GM21526 (cell line): ENCODE results near the gene HOXC13.

Experiments used
- ATAC-seq: cut with Tn5 transposase; IDR thresholded peaks from one replicate; pipeline ENCODE4 v1.9.1; 2021; ENCODE audit warnings: moderate library complexity; ENCODE audit not compliant: unreplicated experiment, low FRiP score

Gene HOXC13

DNA sequence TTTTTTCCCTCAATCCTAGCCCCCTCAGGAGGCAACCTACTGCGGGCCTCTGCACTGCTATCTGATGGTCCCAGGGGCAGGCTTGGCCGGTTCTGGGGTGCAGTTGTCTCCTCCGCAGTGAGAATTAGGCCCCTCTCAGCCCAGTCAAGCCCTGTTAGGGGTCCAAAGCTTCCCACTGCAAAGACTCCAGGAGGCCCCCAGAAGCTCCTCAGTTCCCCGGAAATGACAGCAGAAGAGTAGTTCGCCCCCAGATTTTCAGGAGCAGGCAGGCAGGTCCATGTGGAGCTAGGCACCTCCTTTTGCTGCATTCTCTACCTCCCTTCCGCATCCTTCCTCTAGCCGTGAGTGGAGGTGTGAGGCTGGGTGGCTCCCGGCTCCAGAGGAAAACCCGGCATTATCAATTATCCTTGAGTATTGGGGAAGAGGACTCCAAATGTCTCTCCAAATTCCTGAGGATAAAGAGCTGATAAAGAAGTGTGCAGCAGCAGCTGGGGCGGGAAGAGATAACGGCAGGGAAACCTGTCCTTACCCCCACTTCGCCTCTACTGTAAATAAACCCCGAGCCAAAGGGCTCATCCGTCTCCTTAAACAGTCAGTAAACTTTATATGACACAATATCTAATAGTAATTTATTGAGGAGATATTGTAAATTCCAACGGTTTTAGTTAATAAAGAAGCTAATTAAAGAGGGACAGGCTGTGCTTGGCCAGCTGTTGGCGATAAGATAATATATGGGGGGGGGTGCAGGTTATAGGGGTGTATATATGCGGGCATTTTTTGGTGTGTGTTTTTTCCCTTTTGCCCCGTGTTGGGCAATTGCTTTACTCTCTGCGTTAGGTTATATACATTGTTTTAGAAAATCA, 15.4 kb downstream of the HOXC13 start:
- no peak for ATAC-seq

DNA sequence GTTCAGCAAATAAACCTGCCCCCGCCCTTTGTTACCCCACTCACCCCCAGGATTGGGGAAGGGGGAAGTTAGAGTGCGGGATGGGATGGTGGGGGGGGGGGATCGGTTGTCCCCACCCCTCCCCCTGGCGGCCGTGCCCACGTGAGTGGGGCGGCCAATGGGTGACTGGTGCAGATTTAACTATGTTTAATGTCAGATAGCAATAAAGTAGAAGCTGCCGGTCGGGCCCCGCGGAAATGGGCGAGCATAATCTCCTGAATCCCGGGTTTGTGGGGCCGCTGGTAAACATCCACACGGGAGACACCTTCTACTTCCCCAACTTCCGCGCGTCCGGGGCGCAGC, 16.0 kb downstream of the HOXC13 start, which contains the start of gene HOXC12:
Gene HOXC12, plus strand, starts transcription at position 210 of the 342 bp plus-strand sequence. Its CDS starts 27 bp downstream, at position 237.
- ATAC-seq, result no peak

DNA sequence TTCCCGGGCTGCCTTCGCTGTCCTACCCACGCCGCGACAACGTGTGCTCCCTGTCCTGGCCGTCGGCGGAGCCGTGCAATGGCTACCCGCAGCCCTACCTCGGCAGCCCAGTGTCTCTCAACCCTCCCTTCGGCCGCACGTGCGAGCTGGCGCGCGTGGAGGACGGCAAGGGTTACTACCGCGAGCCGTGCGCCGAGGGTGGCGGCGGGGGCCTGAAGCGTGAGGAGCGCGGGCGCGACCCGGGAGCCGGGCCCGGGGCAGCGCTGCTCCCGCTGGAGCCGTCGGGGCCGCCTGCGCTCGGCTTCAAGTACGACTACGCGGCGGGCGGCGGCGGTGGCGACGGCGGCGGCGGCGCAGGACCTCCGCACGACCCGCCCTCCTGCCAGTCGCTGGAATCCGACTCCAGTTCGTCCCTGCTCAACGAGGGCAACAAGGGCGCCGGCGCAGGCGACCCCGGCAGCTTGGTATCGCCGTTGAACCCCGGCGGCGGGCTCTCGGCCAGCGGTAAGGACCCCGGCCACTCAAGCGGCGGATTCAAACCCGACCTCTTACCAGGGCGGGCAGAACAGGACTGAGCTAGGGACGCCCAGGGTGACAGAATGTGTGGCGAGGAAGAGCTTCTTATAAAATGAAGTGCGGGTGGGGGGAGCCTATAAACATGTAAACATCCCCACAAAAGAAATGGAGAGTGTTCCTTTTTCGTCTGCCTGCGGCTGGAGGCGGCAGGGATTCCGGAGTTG, 16.6 kb downstream of the HOXC13 start:
- no peak for ATAC-seq

- no peak for ATAC-seq
Observed at GRCh38 chr12:53955776-53956250, 17.2 kb downstream of the HOXC13 start.

DNA sequence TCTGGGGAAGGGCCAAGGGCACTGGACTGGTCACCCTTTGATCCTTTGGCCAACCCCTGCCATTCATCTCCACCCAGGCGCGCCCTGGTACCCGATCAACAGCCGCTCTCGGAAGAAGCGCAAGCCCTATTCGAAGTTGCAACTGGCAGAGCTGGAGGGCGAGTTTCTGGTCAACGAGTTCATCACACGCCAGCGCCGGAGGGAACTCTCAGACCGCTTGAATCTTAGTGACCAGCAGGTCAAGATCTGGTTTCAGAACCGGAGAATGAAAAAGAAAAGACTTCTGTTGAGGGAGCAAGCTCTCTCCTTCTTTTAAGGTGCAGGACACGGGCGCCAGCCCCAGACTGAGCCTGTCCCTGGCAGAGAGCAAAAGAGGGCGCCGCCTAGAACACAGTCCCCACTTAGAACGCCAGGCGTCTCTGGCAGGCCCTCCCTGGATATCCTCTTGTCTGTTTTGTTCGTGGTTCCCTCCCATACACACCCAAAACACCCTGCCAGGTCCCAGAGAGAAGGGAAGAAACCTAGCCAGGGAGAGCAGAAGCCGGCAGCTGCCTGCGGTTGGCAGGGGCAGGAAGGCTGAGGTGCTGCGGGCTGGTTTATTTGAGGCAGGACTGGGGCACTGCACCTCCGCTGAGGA, 17.7 kb downstream of the HOXC13 start:
- ATAC-seq, result no peak

DNA sequence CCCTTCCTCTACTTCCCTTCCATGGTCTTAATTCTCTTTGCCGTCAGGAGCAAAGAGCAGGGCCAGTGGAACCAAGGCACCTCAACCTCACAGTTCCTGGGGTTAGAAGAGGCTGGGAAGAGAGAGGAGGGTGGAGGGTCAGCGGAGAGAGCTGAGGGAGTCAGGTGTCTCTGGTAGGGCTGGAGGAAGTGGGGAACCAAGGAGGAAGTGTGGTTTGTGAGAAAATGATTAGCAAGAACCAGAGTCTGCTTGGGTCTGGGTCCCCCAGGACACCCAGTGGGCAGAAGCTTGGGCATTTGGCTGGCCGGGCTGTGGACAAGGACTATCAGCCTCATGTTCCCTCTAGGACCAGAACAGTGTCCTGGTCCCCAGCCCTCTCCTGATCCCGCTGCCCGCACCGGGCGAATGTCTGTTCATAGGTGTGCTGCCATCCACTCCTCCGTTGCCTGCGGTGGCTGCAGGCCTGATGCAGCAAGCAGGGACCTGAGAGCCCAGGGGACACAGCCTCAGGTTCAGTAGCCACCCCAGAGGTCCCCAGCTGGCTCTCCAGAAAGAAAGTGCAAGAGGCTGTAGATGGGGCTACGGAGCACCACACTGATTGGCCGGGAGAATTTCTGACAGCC, 18.4 kb downstream of the HOXC13 start:
- no peak for ATAC-seq

- no peak for ATAC-seq
Observed at GRCh38 chr12:53958128-53958527, 19.5 kb downstream of the HOXC13 start.

GRCh38 chr12:53959314-53959713, 20.7 kb downstream of the HOXC13 start:
- ATAC-seq, result no peak

DNA sequence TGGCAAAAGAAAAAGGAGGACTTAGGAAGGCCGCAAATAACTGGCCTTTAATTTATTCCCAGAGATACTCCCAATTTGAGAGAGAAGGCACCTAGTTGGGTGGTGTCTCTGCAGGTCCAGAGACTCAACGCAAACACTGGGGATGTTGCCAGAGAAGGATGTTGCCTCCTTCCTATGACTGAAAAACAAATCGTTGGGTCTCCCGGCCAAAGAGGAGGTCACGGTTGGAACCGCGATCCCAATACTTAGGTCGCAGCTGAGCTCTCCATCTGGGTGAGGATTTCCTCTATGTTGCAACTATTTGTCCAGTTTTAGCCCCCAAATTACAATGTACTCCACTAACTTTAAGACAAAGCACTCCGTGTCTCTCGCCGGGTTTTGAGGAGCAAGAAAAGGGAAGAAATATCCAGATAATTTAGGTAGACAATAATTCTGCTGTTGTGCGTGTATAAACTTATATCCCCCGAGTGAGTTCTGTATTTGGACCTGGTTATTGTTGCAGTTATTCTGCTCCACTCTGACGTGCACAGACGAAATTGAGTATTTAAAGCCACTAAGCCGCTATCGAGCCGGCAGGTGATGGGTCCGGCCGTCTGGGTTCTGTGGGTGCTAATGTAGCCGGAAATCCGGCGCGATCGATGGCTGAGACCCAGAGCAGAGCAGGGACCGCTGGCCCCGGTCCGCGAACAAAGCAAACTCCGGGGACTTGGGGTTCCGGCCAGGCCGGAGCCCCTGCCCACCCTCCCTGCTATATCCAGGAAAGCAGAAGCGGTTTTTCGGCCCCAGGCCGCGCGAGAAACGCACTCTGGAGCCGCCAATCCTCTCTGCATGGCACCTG, 21.8 kb downstream of the HOXC13 start:
- no peak for ATAC-seq

- no peak for ATAC-seq
Observed at GRCh38 chr12:53961025-53961761, 22.6 kb downstream of the HOXC13 start.

- no peak for ATAC-seq
Observed at GRCh38 chr12:53963005-53963404, 24.4 kb downstream of the HOXC13 start.

- ATAC-seq, result no peak
Observed at GRCh38 chr12:53963434-53964314, 25.0 kb downstream of the HOXC13 start.

- ATAC-seq, result no peak
Observed at GRCh38 chr12:53964315-53964713, 25.7 kb downstream of the HOXC13 start.

DNA sequence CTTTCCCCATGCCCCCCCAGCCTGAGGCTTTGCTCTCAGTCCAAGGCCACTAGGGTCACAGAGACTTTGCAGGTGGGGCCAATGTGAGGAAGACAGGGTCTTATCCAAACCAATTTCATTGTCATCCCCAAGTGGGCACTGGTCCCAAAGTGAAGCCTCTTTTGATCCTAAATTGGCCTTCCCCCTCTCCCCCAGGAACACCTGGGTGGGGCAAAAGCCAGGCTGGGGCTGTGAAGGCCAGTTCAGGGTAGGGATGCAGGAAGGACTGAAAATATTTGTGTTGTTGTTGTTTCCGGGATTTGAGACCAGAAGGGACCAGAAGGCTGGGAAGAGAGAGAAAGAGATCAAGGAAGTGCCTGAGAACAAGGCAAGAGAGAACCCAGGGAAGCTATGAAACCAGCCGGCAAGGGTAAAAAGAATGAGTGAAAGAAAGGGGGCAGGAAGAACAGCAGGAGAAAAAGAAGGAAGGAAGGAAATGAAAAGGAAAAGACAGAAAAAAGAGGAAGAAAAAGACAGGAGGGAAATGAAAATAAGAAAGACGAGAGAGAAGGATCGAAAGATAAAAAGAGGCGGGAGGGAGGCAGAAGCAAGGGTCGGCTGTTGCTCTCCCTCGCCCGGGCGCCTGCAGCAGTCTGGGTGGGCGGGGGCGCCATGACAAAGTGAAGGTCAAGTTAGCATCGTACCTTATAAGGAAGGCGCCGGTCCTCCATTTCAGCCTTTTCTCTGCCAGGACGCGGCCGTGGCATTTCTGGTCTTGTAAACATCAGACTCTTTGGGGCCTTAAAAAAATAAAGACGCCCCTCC, 26.9 kb downstream of the HOXC13 start:
- ATAC-seq, result no peak

GRCh38 chr12:53966085-53966384, 27.4 kb downstream of the HOXC13 start:
- ATAC-seq, result no peak

DNA sequence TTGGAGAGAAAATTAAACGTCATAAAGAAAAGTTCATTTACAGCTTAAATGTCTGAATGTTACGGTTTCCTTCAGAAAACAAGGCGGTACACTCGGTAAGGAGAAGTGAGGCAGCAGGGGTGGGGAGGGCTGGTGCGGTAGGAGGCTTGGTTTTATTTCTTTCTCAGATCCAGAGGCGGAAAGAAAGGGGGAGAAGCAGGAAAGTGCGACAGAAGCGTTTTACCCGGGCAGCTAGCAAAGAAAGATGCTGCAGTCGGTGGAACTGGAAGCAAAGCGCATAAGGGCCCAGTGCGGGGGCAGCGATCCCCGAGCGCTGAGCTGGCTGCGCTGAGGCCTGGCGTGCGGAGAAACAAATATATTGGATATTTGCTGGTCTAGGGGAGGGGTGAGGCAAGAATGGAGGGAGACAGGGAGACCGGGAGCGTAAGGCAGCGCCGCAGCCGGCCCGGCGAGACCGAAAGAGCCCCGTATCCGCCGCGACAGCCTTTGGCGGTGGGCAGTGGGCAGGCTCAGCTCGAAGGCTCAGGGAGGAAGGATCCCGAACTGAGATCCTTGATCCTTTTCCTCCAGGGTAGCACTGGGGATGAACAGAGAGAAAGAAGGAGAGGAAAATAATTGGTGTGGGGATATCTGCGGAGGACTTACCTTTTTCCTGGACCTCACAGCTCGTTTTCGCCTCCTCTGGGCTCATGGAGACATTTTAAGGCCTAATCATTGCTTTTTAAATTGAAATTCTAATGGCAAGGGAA, 27.9 kb downstream of the HOXC13 start:
- ATAC-seq, result no peak

DNA sequence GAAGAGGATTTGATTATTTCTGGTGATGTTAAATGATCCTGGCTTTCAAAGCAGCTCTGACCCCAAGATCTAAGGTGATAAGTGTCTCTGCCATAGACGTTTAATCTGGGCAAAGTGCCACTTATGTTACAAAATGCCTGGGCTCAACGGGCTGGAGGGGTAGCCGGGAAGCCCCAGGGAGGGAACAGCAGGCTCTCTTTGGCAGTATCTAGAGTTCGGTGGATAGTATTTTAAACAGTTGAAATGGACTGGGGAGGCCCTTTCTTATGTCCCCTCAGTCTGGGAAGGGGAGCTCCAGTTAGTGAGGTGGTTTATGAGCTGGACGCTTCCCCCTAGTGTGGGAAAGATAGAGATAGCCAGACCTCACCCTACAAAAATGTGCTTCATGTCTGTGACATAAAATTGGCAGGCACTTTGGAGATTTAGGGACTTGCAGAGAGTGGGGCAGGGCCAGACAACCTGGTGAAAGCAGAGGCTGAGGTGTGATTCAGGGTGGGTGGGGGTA, 28.8 kb downstream of the HOXC13 start:
- no peak for ATAC-seq
